Chondrocyte (in vitro differentiated cells): ENCODE data around the gene TPCN1. TPM values are rescaled to one million over a fixed set of nuclear protein-coding genes. Genes with fewer than 3 reads are reported as not detected.
A peak's percentile ranks its signal among the peaks of the same experiment; 100 is the strongest.

Source experiments
- DNase-seq: peaks from one replicate; pipeline ENCODE4 v3.0.0; 2021; ENCODE audit warnings: mixed read lengths, low spot score
- H3K27ac Mint-ChIP-seq: one replicate; pipeline ENCODE4 v1.8.0; 2021; ENCODE audit warnings: mild to moderate bottlenecking, moderate library complexity, mixed read lengths; ENCODE audit not compliant: unreplicated experiment
- H3K27me3 Mint-ChIP-seq: 2 replicates; pipeline ENCODE4 v1.8.0; 2021; ENCODE audit warnings: low read depth, mixed read lengths
- H3K36me3 Mint-ChIP-seq: 2 replicates; pipeline ENCODE4 v1.8.0; 2021; ENCODE audit warnings: low read depth, mixed read lengths
- H3K4me1 Mint-ChIP-seq: 2 replicates; pipeline ENCODE4 v1.8.0; 2021; ENCODE audit warnings: low read depth, mild to moderate bottlenecking, mixed read lengths
- H3K4me3 Mint-ChIP-seq: one replicate; pipeline ENCODE4 v1.8.0; 2021; ENCODE audit warnings: mild to moderate bottlenecking, moderate library complexity, mixed read lengths; ENCODE audit not compliant: unreplicated experiment
- H3K9me3 Mint-ChIP-seq: 2 replicates; pipeline ENCODE4 v1.8.0; 2021; ENCODE audit warnings: low read depth, mixed read lengths
- CTCF ChIP-seq: fragments of 200-600 bp; sonication (generic); IDR thresholded peaks from 2 replicates; pipeline ENCODE4 v1.5.0; 2021; ENCODE audit warnings: antibody characterized with exemption, mild to moderate bottlenecking, moderate library complexity
- total RNA-seq: library from RNA; stranded (reverse); gene quantifications from 3 replicates; pipeline ENCODE4 v1.2.1, GENCODE V29; 2021

Gene TPCN1
- total RNA-seq, 1 donor from 2014 or later = 35.9 TPM

DNA sequence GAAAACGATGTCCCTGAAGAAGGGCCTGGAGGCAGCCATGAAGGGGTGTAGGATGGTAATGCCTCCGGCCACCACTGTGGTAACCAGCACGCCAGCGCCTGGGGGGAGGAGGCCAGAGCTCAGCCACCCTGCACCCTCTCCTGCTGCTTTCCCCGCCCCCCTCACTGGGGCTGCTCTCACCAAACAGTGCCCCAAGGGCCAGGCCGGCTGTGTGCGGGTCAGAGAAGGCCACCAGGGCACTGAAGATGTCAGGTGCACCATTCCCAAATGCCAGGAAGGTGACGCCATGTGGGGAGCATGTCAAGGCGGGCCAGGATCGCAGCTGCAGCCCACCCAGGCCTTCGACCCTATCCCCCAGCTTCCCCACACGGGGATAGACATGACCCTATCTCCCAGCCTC, 99.1 kb downstream of the TPCN1 start:
- H3K4me1 Mint-ChIP-seq = no peaks in the 10 kb centered on the region
- no peak overlapping the region for H3K27ac Mint-ChIP-seq
- no peak for TF ChIP-seq CTCF
- no peaks in the 10 kb centered on the region for H3K27me3 Mint-ChIP-seq
- no peak overlapping the region for H3K4me3 Mint-ChIP-seq
- H3K9me3 Mint-ChIP-seq = peaks cover 5% of the 10 kb centered on the region
- H3K36me3 Mint-ChIP-seq = peaks cover 23% of the 10 kb centered on the region
- no peak for DNase-seq

DNA sequence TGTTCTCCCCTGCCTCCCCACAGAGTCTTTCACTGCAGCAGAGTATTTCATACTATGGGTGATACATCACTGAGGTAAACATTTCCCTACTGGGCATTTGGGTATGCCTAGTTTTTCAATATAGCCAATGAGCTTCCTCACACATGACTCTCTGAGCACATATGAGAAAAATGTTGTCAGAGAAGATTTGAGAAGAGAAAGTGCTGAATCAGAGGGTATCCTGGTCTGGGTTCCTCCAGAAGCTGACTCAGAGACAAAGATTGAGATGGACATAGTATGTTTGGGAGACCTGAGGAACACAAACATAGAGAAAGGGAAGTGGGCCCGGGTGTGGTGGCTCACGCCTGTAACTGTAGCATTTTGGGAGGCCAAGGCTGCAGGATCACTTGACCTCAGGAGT, 101.1 kb downstream of the TPCN1 start:
- peaks cover 5% of the 10 kb centered on the region for H3K9me3 Mint-ChIP-seq
- no peak for TF ChIP-seq CTCF
- DNase-seq = no peak
- no peak overlapping the region for H3K4me3 Mint-ChIP-seq
- peaks cover 14% of the 10 kb centered on the region for H3K4me1 Mint-ChIP-seq
- no peak overlapping the region for H3K27ac Mint-ChIP-seq
- no peaks in the 10 kb centered on the region for H3K27me3 Mint-ChIP-seq
- H3K36me3 Mint-ChIP-seq = peaks cover 23% of the 10 kb centered on the region

GRCh38 chr12:113325916-113326315, 104.7 kb downstream of the TPCN1 start:
- Mint-ChIP-seq H3K4me3 (no peak overlapping the region), H3K9me3 (peaks cover 5% of the 10 kb centered on the region), H3K36me3 (peaks cover 6% of the 10 kb centered on the region), H3K27me3 (no peaks in the 10 kb centered on the region), H3K27ac (peak overlapping the region; percentile 82), H3K4me1 (peaks cover 18% of the 10 kb centered on the region)
- no peak for DNase-seq
- TF ChIP-seq CTCF = no peak

DNA sequence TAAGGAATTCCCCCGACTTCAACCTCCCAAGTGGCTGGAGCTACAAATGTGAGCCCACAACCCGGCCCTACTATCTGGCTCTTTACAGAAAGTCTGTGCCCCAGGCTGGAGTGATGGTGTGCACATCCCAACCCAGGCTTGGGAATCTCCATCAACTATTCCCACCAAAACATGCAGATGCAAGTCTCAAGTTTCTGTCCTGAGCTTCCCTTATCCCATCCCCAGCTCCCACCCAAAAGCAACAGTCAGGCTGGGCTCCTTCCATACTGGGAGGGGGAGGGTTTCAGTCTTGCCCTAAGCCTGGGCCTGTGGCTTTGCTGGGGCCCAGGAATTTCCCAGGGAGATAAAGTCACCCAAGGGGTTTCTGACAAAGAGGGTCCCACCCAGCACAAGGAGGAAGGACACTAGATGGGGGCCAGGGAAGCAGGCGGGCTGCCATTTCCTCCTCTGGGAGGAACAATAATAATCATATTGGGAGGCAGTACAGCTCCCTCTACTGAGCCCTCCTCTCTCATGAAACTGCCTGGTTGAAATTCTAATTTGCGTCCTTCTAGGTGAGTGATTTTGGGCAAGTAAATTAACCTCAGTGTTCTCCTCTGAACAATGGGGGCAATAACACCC, 105.6 kb downstream of the TPCN1 start:
- no peak for DNase-seq
- H3K4me1 Mint-ChIP-seq = peaks cover 18% of the 10 kb centered on the region
- no peak overlapping the region for H3K4me3 Mint-ChIP-seq
- H3K27me3 Mint-ChIP-seq = no peaks in the 10 kb centered on the region
- peaks cover 5% of the 10 kb centered on the region for H3K9me3 Mint-ChIP-seq
- H3K27ac Mint-ChIP-seq = peak overlapping the region; percentile 70
- peak; percentile 53 for TF ChIP-seq CTCF
- peaks cover 9% of the 10 kb centered on the region for H3K36me3 Mint-ChIP-seq

DNA sequence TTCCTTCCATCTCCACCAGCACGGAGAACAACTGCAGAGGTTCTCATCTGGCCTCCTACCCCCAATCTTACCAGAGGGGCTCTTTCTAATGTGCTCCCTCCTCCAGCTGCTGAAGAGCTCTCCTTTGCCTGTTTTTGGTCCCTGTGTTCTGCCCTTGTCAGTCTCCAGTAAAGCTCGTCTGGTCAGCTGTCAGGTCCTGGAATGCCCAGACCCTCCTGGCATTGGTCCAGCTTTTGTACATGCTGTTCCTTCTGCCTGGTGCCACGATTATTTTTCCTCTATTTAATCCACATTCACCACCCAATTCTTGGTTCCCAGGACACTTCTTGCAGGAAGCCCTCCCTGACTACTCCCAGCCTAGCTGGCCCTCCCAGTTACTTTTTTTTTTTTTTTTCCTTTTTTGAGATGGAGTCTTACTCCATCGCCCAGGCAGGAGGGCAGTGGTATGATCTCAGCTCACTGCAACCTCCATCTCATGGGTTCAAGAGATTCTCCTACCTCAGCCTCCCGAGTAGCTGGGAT, 107.2 kb downstream of the TPCN1 start:
- Mint-ChIP-seq H3K4me1 (peaks cover 21% of the 10 kb centered on the region), H3K9me3 (no peaks in the 10 kb centered on the region), H3K36me3 (peaks cover 14% of the 10 kb centered on the region), H3K4me3 (no peak overlapping the region), H3K27me3 (no peaks in the 10 kb centered on the region), H3K27ac (no peak overlapping the region)
- DNase-seq = no peak
- no peak for TF ChIP-seq CTCF
